ENCODE measurements around the gene SH3TC2. TPM values are rescaled to one million over a fixed set of nuclear protein-coding genes. Genes with fewer than 3 reads are reported as not detected.

Gene SH3TC2
- total and polyA plus RNA-seq, 2 donors (not counting 1 experiment from before 2014, with no cell fraction given) = not detected

GRCh38 chr5:149015561-149015960, 47.3 kb downstream of the SH3TC2 start:
- H3K27ac Mint-ChIP-seq = no peak overlapping the region

GRCh38 chr5:149015126-149015525, 47.7 kb downstream of the SH3TC2 start:
- 100% methylated on average over 1 of the region's 1 CpG for WGBS (ENCODE audit: insufficient coverage)
- H3K4me3 Mint-ChIP-seq = no peak overlapping the region
- POLR2A ChIA-PET = no interaction called here
- Histone ChIP-seq H3K4me1 (ENCODE audit: control insufficient read depth in 2 of 2, insufficient read depth in 2 of 2, low read length in 2 of 2) (no peaks in the 10 kb centered on the region), H3K36me3 (replicated peaks in 1 of 2; ENCODE audit: control extremely low read depth in 1 of 2, control insufficient read depth in 1 of 2, extremely low read depth in 1 of 2, insufficient read depth in 2 of 2, low read length in 1 of 2) (no peaks in the 10 kb centered on the region), H3K9me3 (ENCODE audit: control extremely low read depth in 1 of 3, control insufficient read depth in 2 of 3, insufficient read depth in 1 of 3, low read length in 2 of 3) (no peaks in the 10 kb centered on the region), H3K27me3 (replicated peaks in 1 of 4; ENCODE audit: control extremely low read depth in 1 of 4, control insufficient read depth in 3 of 4, insufficient read depth in 4 of 4, low read length in 3 of 4) (no peaks in the 10 kb centered on the region), H3K4me2 (replicated peaks; ENCODE audit: low read depth, low read length, poor library complexity, severe bottlenecking) (no peak overlapping the region), H3K4me3 (ENCODE audit: control extremely low read depth in 1 of 5, extremely low read depth in 1 of 5, insufficient read depth in 1 of 5, low read depth in 2 of 5, low read length in 4 of 5) (no peak overlapping the region), H3K27ac (ENCODE audit: low read length in 2 of 2) (no peak overlapping the region), H3K9ac (ENCODE audit: low read length) (no peak overlapping the region), H3K79me2 (ENCODE audit: control insufficient read depth, insufficient read depth, low read length) (no peaks in the 10 kb centered on the region), H4K20me1 (ENCODE audit: control insufficient read depth, insufficient read depth, low read length, poor library complexity, severe bottlenecking) (no peaks in the 10 kb centered on the region), H2AFZ (ENCODE audit: insufficient read depth, low read depth, low read length, poor library complexity, severe bottlenecking) (no peak overlapping the region)
- H3K27me3 Mint-ChIP-seq = peaks cover 21% of the 10 kb centered on the region
- no peaks in the 10 kb centered on the region for H3K9me3 Mint-ChIP-seq (ENCODE audit: insufficient read depth)
- intact Hi-C loops (cut with micrococcal nuclease) = no loop called here
- no peaks in the 10 kb centered on the region for H3K4me1 Mint-ChIP-seq
- CTCF ChIA-PET = no interaction called here
- no peak overlapping the region for H3K27ac Mint-ChIP-seq
- DNase-seq (no peak), ATAC-seq (ENCODE audit: low read depth) (no peak)
- TF ChIP-seq EZH2 (IDR thresholded peaks at IDR 0.05; ENCODE audit: borderline replicate concordance, insufficient read depth, low read depth, low read length, poor library complexity, severe bottlenecking) = no peak
- TF ChIP-seq, protein P1, sequence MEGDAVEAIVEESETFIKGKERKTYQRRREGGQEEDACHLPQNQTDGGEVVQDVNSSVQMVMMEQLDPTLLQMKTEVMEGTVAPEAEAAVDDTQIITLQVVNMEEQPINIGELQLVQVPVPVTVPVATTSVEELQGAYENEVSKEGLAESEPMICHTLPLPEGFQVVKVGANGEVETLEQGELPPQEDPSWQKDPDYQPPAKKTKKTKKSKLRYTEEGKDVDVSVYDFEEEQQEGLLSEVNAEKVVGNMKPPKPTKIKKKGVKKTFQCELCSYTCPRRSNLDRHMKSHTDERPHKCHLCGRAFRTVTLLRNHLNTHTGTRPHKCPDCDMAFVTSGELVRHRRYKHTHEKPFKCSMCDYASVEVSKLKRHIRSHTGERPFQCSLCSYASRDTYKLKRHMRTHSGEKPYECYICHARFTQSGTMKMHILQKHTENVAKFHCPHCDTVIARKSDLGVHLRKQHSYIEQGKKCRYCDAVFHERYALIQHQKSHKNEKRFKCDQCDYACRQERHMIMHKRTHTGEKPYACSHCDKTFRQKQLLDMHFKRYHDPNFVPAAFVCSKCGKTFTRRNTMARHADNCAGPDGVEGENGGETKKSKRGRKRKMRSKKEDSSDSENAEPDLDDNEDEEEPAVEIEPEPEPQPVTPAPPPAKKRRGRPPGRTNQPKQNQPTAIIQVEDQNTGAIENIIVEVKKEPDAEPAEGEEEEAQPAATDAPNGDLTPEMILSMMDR (IDR thresholded peaks at IDR 0.05) = no peak

More at GRCh38 chr5:149015561-149015960, 47.3 kb downstream of the SH3TC2 start:
- no peak overlapping the region for H3K27ac ChIP-seq (ENCODE audit: low read length in 2 of 2)
- no peaks in the 10 kb centered on the region for H3K27me3 ChIP-seq (replicated peaks in 1 of 4; ENCODE audit: control extremely low read depth in 1 of 4, control insufficient read depth in 3 of 4, insufficient read depth in 4 of 4, low read length in 3 of 4)
- no peaks in the 10 kb centered on the region for H3K79me2 ChIP-seq (ENCODE audit: control insufficient read depth, insufficient read depth, low read length)
- H3K4me3 ChIP-seq (ENCODE audit: control extremely low read depth in 1 of 5, extremely low read depth in 1 of 5, insufficient read depth in 1 of 5, low read depth in 2 of 5, low read length in 4 of 5) = no peak overlapping the region
- H3K4me1 ChIP-seq (ENCODE audit: control insufficient read depth in 2 of 2, insufficient read depth in 2 of 2, low read length in 2 of 2) = no peaks in the 10 kb centered on the region
- TF ChIP-seq EZH2 (IDR thresholded peaks at IDR 0.05; ENCODE audit: borderline replicate concordance, insufficient read depth, low read depth, low read length, poor library complexity, severe bottlenecking) = no peak
- TF ChIP-seq, protein P1 (IDR thresholded peaks at IDR 0.05) = no peak
- Mint-ChIP-seq H3K4me1 (no peaks in the 10 kb centered on the region), H3K9me3 (ENCODE audit: insufficient read depth) (no peaks in the 10 kb centered on the region), H3K27me3 (peaks cover 21% of the 10 kb centered on the region), H3K4me3 (no peak overlapping the region)
- WGBS (ENCODE audit: insufficient coverage) = no CpG with 5 or more reads among the region's 1 CpG
- no peaks in the 10 kb centered on the region for H3K9me3 ChIP-seq (ENCODE audit: control extremely low read depth in 1 of 3, control insufficient read depth in 2 of 3, insufficient read depth in 1 of 3, low read length in 2 of 3)
- no peaks in the 10 kb centered on the region for H4K20me1 ChIP-seq (ENCODE audit: control insufficient read depth, insufficient read depth, low read length, poor library complexity, severe bottlenecking)
- H3K9ac ChIP-seq (ENCODE audit: low read length) = no peak overlapping the region
- no peak for ATAC-seq (ENCODE audit: low read depth)
- POLR2A ChIA-PET = no interaction called here
- DNase-seq = no peak
- no peak overlapping the region for H3K4me2 ChIP-seq (replicated peaks; ENCODE audit: low read depth, low read length, poor library complexity, severe bottlenecking)
- intact Hi-C loops (cut with micrococcal nuclease) = no loop called here
- H2AFZ ChIP-seq (ENCODE audit: insufficient read depth, low read depth, low read length, poor library complexity, severe bottlenecking) = no peak overlapping the region
- CTCF ChIA-PET = no interaction called here
- no peaks in the 10 kb centered on the region for H3K36me3 ChIP-seq (replicated peaks in 1 of 2; ENCODE audit: control extremely low read depth in 1 of 2, control insufficient read depth in 1 of 2, extremely low read depth in 1 of 2, insufficient read depth in 2 of 2, low read length in 1 of 2)

Data from B cell (primary cell).